ENCODE data around the gene CEBPB.
"Not testable (repeated sequence)": the region's sequence is repeated elsewhere in the genome, so short reads cannot be mapped to it uniquely, and the experiment has no call there.

The CEBPB gene

GRCh38 chr20:50193836-50194421, 3.3 kb downstream of the CEBPB start:
- DNase-seq, result no peak

GRCh38 chr20:50194422-50194830, 3.8 kb downstream of the CEBPB start:
- DNase-seq, result no peak

GRCh38 chr20:50194831-50195523, 4.3 kb downstream of the CEBPB start:
- no peak for DNase-seq

- DNase-seq, result no peak
Measured at GRCh38 chr20:50195524-50196120, 5.0 kb downstream of the CEBPB start.

GRCh38 chr20:50196248-50196647, 5.6 kb downstream of the CEBPB start:
- no peak for DNase-seq

- DNase-seq, result no peak
Measured at GRCh38 chr20:50196896-50197295, 6.3 kb downstream of the CEBPB start.

DNA sequence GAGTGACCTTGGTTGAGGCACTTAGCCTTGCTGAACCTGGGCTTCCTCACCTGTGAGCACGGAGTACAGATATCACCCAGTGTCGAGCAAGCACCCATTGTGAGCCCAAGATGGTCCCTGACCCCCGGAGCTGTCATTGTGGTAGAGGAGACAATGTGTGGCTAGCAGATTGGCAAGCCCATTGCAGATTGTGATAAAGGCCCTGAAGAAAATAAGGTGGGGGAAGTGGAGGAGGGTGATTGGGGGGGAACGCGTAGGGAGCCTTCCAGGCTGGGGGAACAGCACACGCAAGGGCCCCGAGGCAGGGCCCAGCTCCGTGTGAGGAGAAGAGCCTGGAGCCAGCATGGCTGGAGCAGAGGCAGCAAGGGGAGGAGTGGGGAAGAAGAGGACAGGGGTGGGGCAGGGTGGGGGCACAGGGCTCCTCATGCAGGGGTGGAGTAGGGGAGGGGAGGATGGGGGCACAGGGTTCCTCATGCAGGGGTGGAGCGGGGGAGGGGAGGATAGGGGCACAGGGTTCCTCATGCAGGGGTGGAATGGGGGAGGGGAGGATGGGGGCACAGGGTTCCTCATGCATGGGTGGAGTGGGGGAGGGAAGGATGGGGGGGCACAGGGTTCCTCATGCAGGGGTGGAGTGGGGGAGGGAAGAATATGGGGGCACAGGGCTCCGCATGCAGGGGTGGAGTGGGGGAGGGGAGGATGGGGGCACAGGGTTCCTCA, 7.0 kb downstream of the CEBPB start:
- DNase-seq, result no peak

GRCh38 chr20:50198180-50198666, 7.6 kb downstream of the CEBPB start:
- DNase-seq, result no peak

DNA sequence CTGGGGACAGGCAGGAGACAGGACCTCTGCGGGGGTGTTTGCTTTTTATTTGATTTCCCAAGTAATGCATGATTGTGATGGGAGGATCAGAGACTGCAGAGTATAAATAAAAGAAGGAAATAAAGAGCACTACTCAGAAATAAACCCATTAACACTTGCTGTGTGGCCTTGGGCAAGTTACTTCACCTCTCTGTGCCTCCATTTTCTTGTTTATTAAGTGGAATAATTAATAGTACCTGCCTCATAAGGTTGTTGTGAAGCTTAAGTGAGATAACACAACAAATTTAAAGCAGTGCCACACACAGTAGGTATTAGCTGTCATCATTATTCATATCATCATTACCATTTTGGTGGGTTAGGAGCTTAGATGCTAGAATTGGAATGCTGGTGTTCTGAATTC, 8.1 kb downstream of the CEBPB start:
- DNase-seq, result no peak

- DNase-seq, result no peak
Measured at GRCh38 chr20:50199703-50200102, 9.1 kb downstream of the CEBPB start.

GRCh38 chr20:50200482-50201104, 10.0 kb downstream of the CEBPB start:
- no peak for DNase-seq

GRCh38 chr20:50201710-50202109, 11.1 kb downstream of the CEBPB start:
- not testable (repeated sequence) for DNase-seq

DNA sequence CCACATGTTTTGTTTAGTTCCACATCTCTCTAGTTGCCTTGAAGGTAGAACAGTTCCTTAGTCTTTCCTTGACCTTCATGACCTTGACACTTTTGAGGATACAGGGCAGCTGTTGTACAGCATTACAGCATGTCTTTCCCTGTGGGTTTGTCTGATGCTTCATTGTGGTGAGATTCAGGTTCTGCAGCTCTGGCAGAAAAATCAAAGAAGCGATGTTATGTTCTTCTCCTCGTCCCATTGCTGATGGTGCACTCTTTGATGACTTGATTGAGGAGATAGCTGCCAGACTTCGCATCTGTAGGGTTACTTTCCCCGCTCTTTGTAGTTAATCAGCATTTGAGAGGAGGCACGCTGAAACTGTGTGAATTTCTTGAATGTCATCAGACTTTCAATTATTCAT, 12.0 kb downstream of the CEBPB start:
- no peak for DNase-seq

DNA sequence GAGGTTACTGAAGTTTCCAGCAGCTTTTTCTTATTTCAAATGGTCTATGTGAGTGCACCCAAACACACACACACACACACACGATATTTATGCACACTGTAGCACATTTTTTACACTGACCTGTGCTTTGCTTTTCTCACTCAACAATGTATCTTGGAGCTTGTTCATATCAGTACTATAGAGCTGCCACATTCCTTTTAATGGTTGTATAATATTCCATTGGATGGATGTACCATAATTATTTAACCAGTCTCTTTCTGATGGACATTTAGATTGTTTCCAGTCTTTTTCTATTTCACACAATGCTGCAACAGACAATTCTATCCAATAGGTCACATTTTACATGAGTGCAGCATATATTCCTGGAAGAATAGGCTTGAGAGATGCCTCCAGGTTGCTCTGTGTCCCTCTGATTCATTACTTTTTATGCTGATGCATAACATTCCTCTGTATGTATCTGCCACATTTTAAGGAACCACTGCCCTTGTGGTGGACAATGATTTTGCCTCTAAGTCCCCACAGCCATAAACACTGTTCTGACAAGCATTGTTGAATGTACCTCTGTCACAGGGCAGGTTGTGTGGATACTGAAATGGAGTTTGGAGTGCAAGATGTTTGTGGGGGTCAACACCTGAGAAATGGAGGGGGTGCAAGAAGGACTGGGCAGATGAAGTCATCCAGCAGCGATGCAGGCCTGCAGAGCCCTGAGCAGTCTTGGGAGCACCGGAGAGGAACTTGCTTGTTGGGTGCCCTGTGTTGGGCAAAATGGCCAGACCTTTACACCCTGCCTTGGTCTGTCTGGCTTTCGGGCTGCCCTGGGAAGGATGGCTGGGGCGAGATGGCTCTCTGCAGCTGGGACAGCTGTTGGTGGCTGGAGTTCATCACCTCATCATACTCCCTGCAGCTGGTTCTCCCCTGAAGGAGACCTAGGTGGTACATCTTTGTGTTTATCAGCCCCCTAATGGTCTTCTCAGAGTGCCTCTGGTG, 13.6 kb downstream of the CEBPB start:
- no peak for DNase-seq

- DNase-seq, result no peak
Measured at GRCh38 chr20:50207026-50207425, 16.4 kb downstream of the CEBPB start.

DNA sequence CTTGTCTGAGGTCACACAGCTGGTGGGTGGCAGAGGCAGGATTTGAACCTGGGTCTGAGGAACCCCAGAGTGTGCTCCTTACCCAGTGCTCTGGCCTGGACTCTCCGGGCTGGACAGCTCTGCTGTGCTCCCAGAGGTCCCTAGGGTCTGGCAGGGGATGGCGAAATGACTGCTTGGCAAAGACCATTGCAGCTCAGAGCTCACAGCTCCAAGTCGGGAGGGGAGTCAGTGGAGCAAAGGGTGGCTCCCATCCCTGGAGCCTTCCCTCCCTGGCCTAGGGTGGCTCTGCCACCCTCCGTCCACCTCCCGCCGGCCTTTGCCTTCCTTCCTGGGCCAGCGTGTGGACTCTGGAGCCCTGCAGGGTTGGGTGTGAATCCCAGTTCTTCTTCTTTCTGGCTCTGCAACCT, 17.5 kb downstream of the CEBPB start:
- no peak for DNase-seq

GRCh38 chr20:50208815-50209214, 18.2 kb downstream of the CEBPB start:
- DNase-seq, result not testable (repeated sequence)

DNA sequence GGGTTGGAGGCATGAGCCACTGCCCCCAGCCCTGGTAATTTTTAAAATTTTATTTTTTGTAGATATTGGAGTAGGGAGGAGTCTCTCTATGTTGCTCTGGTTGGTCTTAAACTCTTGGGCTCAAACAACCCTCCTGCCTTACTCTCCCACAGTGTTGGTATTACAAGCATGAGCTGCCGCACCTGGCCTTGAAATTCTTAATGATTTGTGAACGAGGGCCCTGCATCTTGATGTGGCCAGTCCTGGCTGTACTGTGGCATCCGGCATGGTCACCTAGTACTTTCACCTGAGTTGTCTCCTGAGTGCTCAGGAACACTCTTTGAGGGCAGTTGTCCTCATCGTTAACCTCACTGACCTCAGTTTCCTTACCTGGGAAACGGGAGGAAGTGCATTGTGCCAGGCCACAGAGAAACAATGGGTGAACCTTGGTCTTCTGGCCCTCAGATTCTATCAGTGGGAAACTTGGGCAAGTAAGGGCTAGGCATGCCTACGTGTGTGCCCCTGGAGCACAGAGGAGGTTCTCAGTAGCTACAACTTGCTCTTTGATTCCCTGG, 19.5 kb downstream of the CEBPB start:
- DNase-seq, result no peak

DNA sequence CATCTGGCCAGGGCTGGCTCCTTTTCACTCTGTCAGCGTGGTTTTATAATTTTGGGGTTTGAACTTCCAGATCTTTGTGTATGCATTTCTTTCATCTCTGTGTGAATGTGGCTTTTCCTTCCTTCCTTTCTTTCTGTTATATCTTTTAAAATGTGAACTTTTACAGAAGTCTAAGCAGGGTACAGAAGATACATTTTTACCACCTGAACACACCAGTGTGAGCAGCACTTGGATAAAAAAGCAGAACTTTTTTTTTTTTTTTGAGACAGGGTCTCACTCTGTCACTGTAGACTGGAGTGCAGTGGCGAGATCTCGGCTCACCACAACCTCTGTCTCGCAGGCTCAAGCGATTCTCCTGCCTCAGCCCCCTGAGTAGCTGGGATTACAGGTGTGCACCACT, 20.5 kb downstream of the CEBPB start:
- no peak for DNase-seq

GRCh38 chr20:50213531-50214106, 23.0 kb downstream of the CEBPB start:
- DNase-seq, result no peak

Data from DMS79 (cell line).